ENCODE data around the gene PRR22.
A peak's percentile ranks its signal among the peaks of the same experiment; 100 is the strongest.

The PRR22 gene

GRCh38 chr19:5790559-5791520 lies 6.3 kb upstream of the PRR22 start, which contains the start of gene DUS3L:
DUS3L (minus strand) TSS chr19:5791163; CDS start chr19:5791141, 22 bp downstream.
- H2AFZ ChIP-seq (ENCODE audit: low read depth, low read length), result peak within 1 kb of the TSS; percentile 88
- H3K4me2 ChIP-seq (ENCODE audit: insufficient read depth, low read length), result peak within 1 kb of the TSS; percentile 78
- H3K36me3 ChIP-seq (ENCODE audit: insufficient read depth, low read length), result peaks cover 44% of the 10 kb centered on the region
- no peaks in the 10 kb centered on the region for H3K27me3 ChIP-seq (ENCODE audit: insufficient read depth, low read length, poor library complexity)
- no peak for TF ChIP-seq CTCF (IDR thresholded peaks at IDR 0.05; ENCODE audit: borderline replicate concordance, extremely low read depth, low read length, poor library complexity, severe bottlenecking)
- TF ChIP-seq EZH2 (IDR thresholded peaks at IDR 0.05; ENCODE audit: borderline replicate concordance, low read depth, low read length, severe bottlenecking), result no peak
- H3K79me2 ChIP-seq (ENCODE audit: insufficient read depth, low read length), result peaks cover 17% of the 10 kb centered on the region
- peak within 1 kb of the TSS; percentile 47 to 77 for H3K4me3 ChIP-seq (ENCODE audit: low read depth in 1 of 2, low read length in 2 of 2)
- H3K4me1 ChIP-seq (ENCODE audit: insufficient read depth, low read length), result peaks cover 24% of the 10 kb centered on the region
- H3K9me3 ChIP-seq (ENCODE audit: insufficient read depth, low read length, severe bottlenecking), result no peaks in the 10 kb centered on the region
- peak within 1 kb of the TSS; percentile 99 for H3K27ac ChIP-seq (ENCODE audit: low read length)
- peak within 1 kb of the TSS; percentile 95 for H3K9ac ChIP-seq (ENCODE audit: low read depth, low read length)
- peaks cover 39% of the 10 kb centered on the region for H4K20me1 ChIP-seq (ENCODE audit: insufficient read depth, low read length)
- peak; percentile 98 for DNase-seq
- ATAC-seq (ENCODE audit: insufficient read depth, low read depth), result peak; percentile 96

DNA sequence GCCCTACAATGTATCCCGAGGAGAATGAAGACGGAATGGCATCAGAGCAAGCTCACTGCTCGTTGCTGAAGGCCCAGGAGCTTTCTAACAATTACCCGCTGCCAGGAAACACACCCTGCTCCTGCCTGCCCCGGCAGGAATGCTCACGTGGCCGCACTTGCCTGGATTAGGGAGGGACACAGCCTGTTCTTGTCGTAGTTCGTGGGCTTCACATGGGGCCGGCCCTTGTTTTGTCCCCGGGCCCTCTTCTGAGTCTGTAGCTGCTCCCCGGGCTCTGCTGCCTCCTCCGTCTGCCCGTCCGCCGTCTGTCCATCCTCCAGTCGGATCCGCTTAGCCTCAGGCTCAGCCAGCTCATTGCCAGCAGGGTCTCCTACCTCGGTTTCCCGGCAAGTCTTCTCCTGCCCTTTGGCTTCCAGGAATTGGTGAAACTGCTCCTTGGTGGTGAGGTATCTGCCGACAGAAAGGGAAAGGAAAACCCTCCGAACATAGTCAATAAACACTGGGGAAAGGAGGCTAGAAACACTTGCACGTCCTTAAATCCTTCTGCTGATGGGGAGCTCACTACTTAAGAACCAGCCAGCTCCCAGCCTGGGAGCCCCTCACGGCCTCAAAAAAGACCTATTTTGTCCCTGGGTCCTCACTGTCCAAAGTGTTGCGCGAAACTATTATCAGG lies 5.5 kb upstream of the PRR22 start:
- TF ChIP-seq EZH2 (IDR thresholded peaks at IDR 0.05; ENCODE audit: borderline replicate concordance, low read depth, low read length, severe bottlenecking) (no peak), CTCF (IDR thresholded peaks at IDR 0.05; ENCODE audit: borderline replicate concordance, extremely low read depth, low read length, poor library complexity, severe bottlenecking) (no peak)
- Histone ChIP-seq H3K27me3 (ENCODE audit: insufficient read depth, low read length, poor library complexity) (no peaks in the 10 kb centered on the region), H3K4me3 (ENCODE audit: low read depth in 1 of 2, low read length in 2 of 2) (peak overlapping the region; percentile 29 to 77; a peak in 3 of 4 replicates), H3K9ac (ENCODE audit: low read depth, low read length) (peak overlapping the region; percentile 95), H3K4me2 (ENCODE audit: insufficient read depth, low read length) (peak overlapping the region; percentile 78), H3K79me2 (ENCODE audit: insufficient read depth, low read length) (peaks cover 17% of the 10 kb centered on the region), H3K36me3 (ENCODE audit: insufficient read depth, low read length) (peaks cover 52% of the 10 kb centered on the region), H3K27ac (ENCODE audit: low read length) (peak overlapping the region; percentile 99), H3K9me3 (ENCODE audit: insufficient read depth, low read length, severe bottlenecking) (no peaks in the 10 kb centered on the region), H2AFZ (ENCODE audit: low read depth, low read length) (no peak overlapping the region), H3K4me1 (ENCODE audit: insufficient read depth, low read length) (peaks cover 24% of the 10 kb centered on the region), H4K20me1 (ENCODE audit: insufficient read depth, low read length) (peaks cover 39% of the 10 kb centered on the region)
- ATAC-seq (ENCODE audit: insufficient read depth, low read depth) (no peak), DNase-seq (no peak)

DNA sequence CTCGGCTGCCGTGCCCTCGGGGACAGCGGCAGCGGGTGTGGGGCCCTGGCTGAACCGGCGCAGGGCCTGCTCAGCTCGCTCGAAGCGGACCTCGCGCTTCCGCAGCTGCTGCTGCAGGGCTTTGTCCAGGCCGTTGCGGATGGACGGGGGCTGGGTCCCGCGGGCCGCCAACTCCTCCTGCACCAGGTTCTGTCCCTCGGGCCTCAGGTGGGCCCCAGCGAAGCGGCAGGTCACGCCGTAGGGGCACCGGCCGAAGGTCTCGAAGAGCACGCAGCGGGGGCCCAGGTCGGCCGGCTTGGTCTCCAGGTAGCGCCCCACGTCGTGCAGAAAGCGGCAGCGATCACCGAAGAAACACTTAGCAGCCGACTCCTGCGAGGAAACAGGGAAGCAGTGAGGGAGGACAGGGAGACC lies 4.8 kb upstream of the PRR22 start:
- H3K27ac ChIP-seq (ENCODE audit: low read length), result no peak overlapping the region
- H3K4me1 ChIP-seq (ENCODE audit: insufficient read depth, low read length), result peaks cover 24% of the 10 kb centered on the region
- no peaks in the 10 kb centered on the region for H3K27me3 ChIP-seq (ENCODE audit: insufficient read depth, low read length, poor library complexity)
- H3K4me2 ChIP-seq (ENCODE audit: insufficient read depth, low read length), result peak overlapping the region; percentile 78
- no peak overlapping the region for H2AFZ ChIP-seq (ENCODE audit: low read depth, low read length)
- no peak overlapping the region for H3K4me3 ChIP-seq (ENCODE audit: low read depth in 1 of 2, low read length in 2 of 2)
- H3K36me3 ChIP-seq (ENCODE audit: insufficient read depth, low read length), result peaks cover 59% of the 10 kb centered on the region
- no peak overlapping the region for H3K9ac ChIP-seq (ENCODE audit: low read depth, low read length)
- peaks cover 17% of the 10 kb centered on the region for H3K79me2 ChIP-seq (ENCODE audit: insufficient read depth, low read length)
- H3K9me3 ChIP-seq (ENCODE audit: insufficient read depth, low read length, severe bottlenecking), result no peaks in the 10 kb centered on the region
- TF ChIP-seq CTCF (IDR thresholded peaks at IDR 0.05; ENCODE audit: borderline replicate concordance, extremely low read depth, low read length, poor library complexity, severe bottlenecking), result no peak
- no peak for TF ChIP-seq EZH2 (IDR thresholded peaks at IDR 0.05; ENCODE audit: borderline replicate concordance, low read depth, low read length, severe bottlenecking)
- no peak for ATAC-seq (ENCODE audit: insufficient read depth, low read depth)
- DNase-seq, result no peak
- H4K20me1 ChIP-seq (ENCODE audit: insufficient read depth, low read length), result peaks cover 42% of the 10 kb centered on the region
